HCT116 (cell line): ENCODE results near the gene PPIG. TPM values are rescaled to one million over a fixed set of nuclear protein-coding genes. Genes with fewer than 3 reads are reported as not detected.
"Not testable (repeated sequence)": the region's sequence is repeated elsewhere in the genome, so short reads cannot be mapped to it uniquely, and the experiment has no call there.

Experiments
- ATAC-seq: fragments of 200-7000 bp; cut with Tn5 transposase; 2 replicates; pipeline ENCODE4 v1.9.1; 2020; ENCODE audit warnings: mild to moderate bottlenecking, moderate library complexity
- BruUV-seq: library from RNA; stranded (reverse); fragments of 400-500 nt; replicated peaks from 2 replicates; lab custom pipeline; 2021; lab: Mats Ljungman, UMichigan
- CTCF ChIA-PET: fragments of 300-600 bp; sonication (Branson Sonifier 250); formaldehyde crosslinking; loops from one replicate; lab custom pipeline; 2021; ENCODE audit warnings: antibody characterized with exemption; lab: Charles Lee
- POLR2A ChIA-PET: fragments of 300-600, 350-600 bp; sonication (Branson Sonifier 250); formaldehyde crosslinking; loops from one replicate; lab custom pipeline; 2021; ENCODE audit warnings: antibody characterized with exemption; lab: Charles Lee
- RAD21 ChIA-PET, 2 experiments: fragments of 300-600 bp; sonication (Branson Sonifier 250); formaldehyde crosslinking; loops; one replicate each; lab custom pipeline; 2023; ENCODE audit warnings: low total read pairs in 2 of 2; ENCODE audit not compliant: uncharacterized antibody in 2 of 2, unreplicated experiment in 2 of 2, low non-redundant PET in 1 of 2; lab: Charles Lee
- DNase-seq: peaks from one replicate; pipeline ENCODE4 v3.0.0-alpha.2; 2010; ENCODE audit warnings: low read depth, low spot score
- H2AFZ ChIP-seq: fragments of 200-600 bp; shearing (Covaris generic), sonication (generic); 2 replicates; pipeline ENCODE4 v1.6.1; 2017; ENCODE audit warnings: low read depth, mixed run types, mixed read lengths, antibody characterized with exemption, low read length; ENCODE audit not compliant: poor library complexity, severe bottlenecking
- H3K27ac ChIP-seq: 2 replicates; pipeline ENCODE4 v1.5.1; 2012; ENCODE audit warnings: low read depth, low read length
- H3K27me3 ChIP-seq: fragments of 200-600 bp; sonication (generic); 2 replicates; pipeline ENCODE4 v1.6.1; 2016; ENCODE audit warnings: mixed run types, low read length, mixed read lengths; ENCODE audit not compliant: insufficient read depth
- H3K36me3 ChIP-seq, 2 experiments: fragments of 200-500 bp in 1 of 2; fragments of 200-600 bp in 1 of 2; sonication (Bioruptor generic) in 1 of 2; sonication (generic) in 1 of 2; 2 replicates each; pipeline versions ENCODE4 v1.5.1 to v1.6.1; 2014 to 2016; ENCODE audit warnings: low read length in 2 of 2, inconsistent platforms in 1 of 2, mixed read lengths in 1 of 2, mixed run types in 1 of 2; ENCODE audit not compliant: insufficient read depth in 2 of 2, control insufficient read depth in 1 of 2
- H3K4me1 ChIP-seq, 2 experiments: fragments of 200-600 bp in 1 of 2; sonication (generic) in 1 of 2; 2 replicates each; pipeline versions ENCODE4 v1.5.1 to v1.6.1; 2012 to 2017; ENCODE audit warnings: low read length in 2 of 2, inconsistent platforms in 1 of 2, mild to moderate bottlenecking in 1 of 2, mixed read lengths in 1 of 2, mixed run types in 1 of 2, moderate library complexity in 1 of 2; ENCODE audit not compliant: insufficient read depth in 2 of 2, control insufficient read depth in 1 of 2
- H3K4me2 ChIP-seq: fragments of 200-600 bp; sonication (generic); 2 replicates; pipeline ENCODE4 v1.6.1; 2017; ENCODE audit warnings: mixed run types, low read length, mixed read lengths
- H3K4me3 ChIP-seq, 2 experiments: fragments of 200-600 bp in 1 of 2; sonication (generic) in 1 of 2; replicated peaks in 1 of 2; 2 replicates each; pipeline ENCODE4 v1.5.1; 2011 to 2016; ENCODE audit warnings: low read length in 2 of 2, control low read depth in 1 of 2, low read depth in 1 of 2, mild to moderate bottlenecking in 1 of 2, mixed read lengths in 1 of 2, mixed run types in 1 of 2
- H3K79me2 ChIP-seq: fragments of 200-600 bp; sonication (generic); 2 replicates; pipeline ENCODE4 v1.6.1; 2017; ENCODE audit warnings: mild to moderate bottlenecking, mixed run types, low read length, moderate library complexity, mixed read lengths; ENCODE audit not compliant: insufficient read depth
- H3K9ac ChIP-seq: fragments of 200-600 bp; sonication (generic); 2 replicates; pipeline ENCODE4 v1.6.1; 2016; ENCODE audit warnings: low read length, mixed read lengths
- H3K9me2 ChIP-seq: fragments of 200-600 bp; sonication (generic), shearing (Covaris generic); 2 replicates; pipeline ENCODE4 v1.6.1; 2017; ENCODE audit warnings: mixed run types, mild to moderate bottlenecking, moderate library complexity; ENCODE audit not compliant: insufficient read depth
- H3K9me3 ChIP-seq, 2 experiments: fragments of 200-500 bp in 1 of 2; fragments of 200-600 bp in 1 of 2; sonication (Bioruptor generic) in 1 of 2; sonication (generic) in 1 of 2; 2 replicates each; pipeline ENCODE4 v1.6.1; 2014 to 2017; ENCODE audit warnings: low read length in 2 of 2, mixed read lengths in 2 of 2, inconsistent platforms in 1 of 2, low read depth in 1 of 2, mild to moderate bottlenecking in 1 of 2, mixed run types in 1 of 2, moderate library complexity in 1 of 2; ENCODE audit not compliant: control insufficient read depth in 1 of 2, insufficient read depth in 1 of 2
- H4K20me1 ChIP-seq: fragments of 200-600 bp; sonication (generic), shearing (Covaris generic); 2 replicates; pipeline ENCODE4 v1.6.1; 2017; ENCODE audit warnings: mixed run types, mild to moderate bottlenecking, moderate library complexity; ENCODE audit not compliant: insufficient read depth
- ATF3 ChIP-seq: IDR thresholded peaks from 2 replicates; pipeline ENCODE4 v1.6.1; 2012
- EGR1 ChIP-seq: IDR thresholded peaks from 2 replicates; pipeline ENCODE4 v1.6.1; 2012; ENCODE audit warnings: low read depth
- EZH2 ChIP-seq: fragments of 200-600 bp; sonication (generic); IDR thresholded peaks from 2 replicates; pipeline ENCODE4 v1.6.1; 2017; ENCODE audit warnings: antibody characterized with exemption, mixed run types
- JUND ChIP-seq: IDR thresholded peaks from 2 replicates; pipeline ENCODE4 v1.6.1; 2012
- POLR2A ChIP-seq: IDR thresholded peaks from 2 replicates; pipeline ENCODE4 v1.7.0; 2011; ENCODE audit warnings: borderline replicate concordance; ENCODE audit not compliant: insufficient read depth, insufficient read length; ENCODE audit errors: extremely low read depth
- SP1 ChIP-seq: IDR thresholded peaks from 2 replicates; pipeline ENCODE4 v1.6.1; 2012; ENCODE audit warnings: low read depth
- intact Hi-C: fragments of 100-400 bp; cut with micrococcal nuclease; formaldehyde crosslinking; loops from 2 replicates; pipeline ENCODE4 v1.10.0; 2022
- total RNA-seq: library from RNA; stranded (reverse); gene quantifications from one replicate; pipeline ENCODE4 v1.2.1, GENCODE V29; 2021; ENCODE audit not compliant: unreplicated experiment

The PPIG gene
- total RNA-seq, 1 experiment from 2014 or later: 55.3 TPM

GRCh38 chr2:169570752-169571151 is 13.4 kb upstream of the PPIG start:
- Histone ChIP-seq H3K4me2 (peak overlapping the region; percentile 47; the same call in 1 of the 2 replicates), H3K4me1 (peaks cover 0 to 15% of the 10 kb centered on the region in 2 experiments; a peak in 3 of 4 replicates), H3K79me2 (peaks cover 49% of the 10 kb centered on the region)
- H2AFZ ChIP-seq, RAD21 ChIA-PET, H3K9me2 ChIP-seq, POLR2A ChIA-PET, DNase-seq, H3K27ac ChIP-seq, H3K27me3 ChIP-seq, CTCF ChIA-PET, ATAC-seq, H4K20me1 ChIP-seq, intact Hi-C loops, H3K9ac ChIP-seq, H3K9me3 ChIP-seq, BruUV-seq, H3K36me3 ChIP-seq, H3K4me3 ChIP-seq: not testable (repeated sequence)

- Histone ChIP-seq H3K4me3 (no peak overlapping the region), H3K4me1 (peaks cover 0 to 15% of the 10 kb centered on the region in 2 experiments; a peak in 3 of 4 replicates), H3K9me2 (no peaks in the 10 kb centered on the region), H3K27me3 (no peaks in the 10 kb centered on the region), H3K4me2 (peak overlapping the region; percentile 17; the same call in 1 of the 2 replicates), H3K36me3 (peaks cover 0 to 4% of the 10 kb centered on the region in 2 experiments; a peak in 1 of 4 replicates), H3K9ac (no peak overlapping the region), H4K20me1 (no peaks in the 10 kb centered on the region), H3K9me3 (no peaks in the 10 kb centered on the region), H2AFZ (no peak overlapping the region), H3K27ac (no peak overlapping the region), H3K79me2 (peaks cover 49% of the 10 kb centered on the region)
- TF ChIP-seq EZH2: no peak
- no peak for TF ChIP-seq JUND
- TF ChIP-seq ATF3: no peak
- no peak for TF ChIP-seq EGR1
- TF ChIP-seq SP1: no peak
- TF ChIP-seq POLR2A: no peak
- ATAC-seq: no peak
- intact Hi-C loops: no loop called here
- no peak for DNase-seq
- RAD21 ChIA-PET: no interaction called here
- no TSS peak for BruUV-seq
- CTCF ChIA-PET: no interaction called here
- POLR2A ChIA-PET: interaction anchor here (2.3 kb wide), 1 partner anchor 13 kb away, joined by 9 read pairs; no protein-coding TSS in a partner anchor
These were observed 12.6 kb upstream of the PPIG start for GRCh38 chr2:169571571-169571970.
